COLO668 (cell line): ENCODE results near the gene OXGR1.

Source experiments
- DNase-seq: peaks from one replicate; lab custom pipeline; 2025; ENCODE audit not compliant: unreplicated experiment; lab: John Stamatoyannopoulos, UW

Gene OXGR1

GRCh38 chr13:96966415-96967102 lies 27.7 kb downstream of the OXGR1 start:
- DNase-seq, result no peak

- no peak for DNase-seq
Measured at GRCh38 chr13:96963786-96964475, 30.3 kb downstream of the OXGR1 start.

- DNase-seq, result no peak
Measured at GRCh38 chr13:96960379-96960778, 33.9 kb downstream of the OXGR1 start.

GRCh38 chr13:96958286-96958891 lies 35.9 kb downstream of the OXGR1 start:
- peak; percentile 53 for DNase-seq

GRCh38 chr13:96952595-96952994 lies 41.7 kb downstream of the OXGR1 start:
- no peak for DNase-seq

GRCh38 chr13:96948127-96948526 lies 46.1 kb downstream of the OXGR1 start:
- no peak for DNase-seq

GRCh38 chr13:96947343-96947910 lies 46.8 kb downstream of the OXGR1 start:
- no peak for DNase-seq

GRCh38 chr13:96946709-96947311 lies 47.5 kb downstream of the OXGR1 start:
- no peak for DNase-seq

- DNase-seq, result no peak
Measured at GRCh38 chr13:96940961-96941360, 53.3 kb downstream of the OXGR1 start.

- no peak for DNase-seq
Measured at GRCh38 chr13:96935901-96936300, 58.4 kb downstream of the OXGR1 start.
